ENCODE results near the gene SLIRP.
A peak's percentile ranks its signal among the peaks of the same experiment; 100 is the strongest.
"Not testable (repeated sequence)": the region's sequence is repeated elsewhere in the genome, so short reads cannot be mapped to it uniquely, and the experiment has no call there.

Gene SLIRP

GRCh38 chr14:77746064-77746702 is 38.3 kb downstream of the SLIRP start:
- DNase-seq (ENCODE audit: low read depth) = no peak

GRCh38 chr14:77747425-77747824 is 39.5 kb downstream of the SLIRP start:
- not testable (repeated sequence) for DNase-seq (ENCODE audit: low read depth)

DNA sequence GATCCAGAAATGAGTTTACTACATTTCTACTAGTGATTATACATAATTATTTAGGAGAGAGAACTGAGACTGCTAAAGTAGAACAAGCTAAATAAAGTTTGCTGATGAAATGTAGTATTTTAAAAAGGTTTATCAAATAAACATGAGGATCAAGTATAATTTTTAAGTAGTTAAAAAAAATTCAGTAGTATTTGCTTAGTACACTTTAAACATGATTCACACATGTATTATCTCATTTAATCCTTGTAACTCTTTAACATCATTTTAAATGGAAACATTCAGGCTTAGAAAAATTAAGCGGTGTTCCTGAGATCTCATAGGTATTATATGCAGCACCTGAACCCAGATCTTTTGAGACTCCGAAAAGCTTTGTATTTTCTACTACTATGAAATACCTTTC is 44.4 kb downstream of the SLIRP start:
- no peak for DNase-seq (ENCODE audit: low read depth)

DNA sequence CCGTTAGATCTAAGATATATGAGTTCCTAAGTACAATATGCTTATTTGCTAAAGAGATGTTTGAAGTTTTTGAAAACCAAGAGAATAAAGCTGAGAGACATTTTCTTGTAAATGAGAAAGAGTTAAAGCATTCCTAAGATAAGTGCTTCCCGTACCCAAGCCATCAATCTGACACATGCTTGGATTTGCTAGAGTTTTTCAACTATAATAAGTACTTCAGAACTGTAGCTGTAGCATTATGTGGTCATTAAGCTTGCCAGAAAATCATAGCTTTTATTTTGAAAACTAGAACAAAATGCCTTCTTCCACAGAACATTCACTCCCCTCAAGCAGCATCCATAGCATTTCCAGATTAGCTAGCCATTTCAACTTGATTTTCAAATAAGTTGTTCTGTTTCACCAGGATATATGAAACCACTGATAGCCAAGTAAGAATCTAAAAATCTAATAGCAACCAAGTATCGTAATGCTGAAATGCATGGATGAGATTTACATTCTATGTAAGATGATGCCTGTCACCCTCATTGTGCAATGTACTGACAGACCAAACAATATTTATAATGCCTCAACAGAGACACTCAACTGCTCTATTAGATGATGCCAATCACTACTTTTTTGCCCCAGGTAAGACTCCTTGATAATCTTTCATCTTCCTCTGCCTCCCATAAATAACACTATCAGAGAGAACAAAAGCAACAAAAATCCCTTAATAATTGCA is 45.1 kb downstream of the SLIRP start:
- DNase-seq (ENCODE audit: low read depth) = no peak

- DNase-seq (ENCODE audit: low read depth) = peak; percentile 74
Observed at GRCh38 chr14:77760381-77761204, 52.7 kb downstream of the SLIRP start, which contains the start of gene SNW1. TSS of gene SNW1 (minus strand) at chr14:77761156. CDS start at chr14:77761127, 29 bp downstream.

DNA sequence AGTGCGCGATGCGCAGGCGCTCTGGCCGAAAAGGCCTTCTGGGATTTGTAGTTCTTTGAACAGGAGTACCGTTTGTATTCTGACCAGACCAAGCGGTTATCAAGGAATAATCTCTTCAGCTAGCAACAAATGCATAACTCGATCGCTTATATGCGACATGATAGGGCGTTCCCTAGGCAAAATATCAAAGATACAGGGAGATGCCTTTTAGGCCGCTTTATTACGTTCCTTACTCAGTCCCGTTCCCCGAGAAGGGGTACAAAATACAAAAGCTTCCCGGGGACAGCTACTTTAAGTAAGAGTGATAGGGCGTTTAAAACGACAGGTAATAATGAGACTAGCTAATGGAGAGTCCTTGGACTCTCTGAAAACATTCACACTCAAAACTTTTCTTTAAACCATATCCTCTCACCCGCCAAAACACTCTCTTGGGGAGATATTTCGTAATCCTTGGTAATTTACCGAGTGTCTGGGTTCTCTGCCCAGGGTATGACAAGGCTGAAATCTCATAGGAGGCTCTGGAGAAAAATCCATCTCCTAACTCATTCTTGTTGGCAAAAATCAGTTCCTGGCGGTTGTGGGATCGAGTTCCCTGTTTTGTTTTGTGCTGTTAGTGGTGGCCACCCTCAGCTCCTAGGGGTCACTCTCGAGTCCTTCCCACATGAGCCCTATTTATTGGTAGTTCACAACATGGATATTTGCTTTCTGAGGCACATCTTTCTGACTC is 53.5 kb downstream of the SLIRP start:
- no peak for DNase-seq (ENCODE audit: low read depth)

DNA sequence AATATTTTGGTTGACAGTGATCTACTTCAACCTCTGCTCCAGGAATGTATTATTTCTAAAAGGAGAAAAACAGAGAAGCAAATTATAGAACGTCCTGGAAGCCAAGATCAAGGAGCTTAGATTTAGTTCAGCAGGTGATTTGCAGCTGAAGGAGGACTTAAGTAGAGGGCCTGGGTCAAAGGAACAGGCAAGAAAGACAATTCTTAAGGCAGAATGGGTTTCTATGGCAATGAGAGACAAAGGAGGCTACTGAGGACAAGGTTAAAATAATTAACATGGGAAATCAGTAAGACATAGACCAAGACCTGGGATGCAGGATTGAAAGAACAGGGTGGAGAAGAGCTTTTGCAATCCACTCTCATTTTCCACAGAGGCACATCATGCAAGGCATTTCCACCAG is 55.4 kb downstream of the SLIRP start:
- DNase-seq (ENCODE audit: low read depth) = no peak

DNA sequence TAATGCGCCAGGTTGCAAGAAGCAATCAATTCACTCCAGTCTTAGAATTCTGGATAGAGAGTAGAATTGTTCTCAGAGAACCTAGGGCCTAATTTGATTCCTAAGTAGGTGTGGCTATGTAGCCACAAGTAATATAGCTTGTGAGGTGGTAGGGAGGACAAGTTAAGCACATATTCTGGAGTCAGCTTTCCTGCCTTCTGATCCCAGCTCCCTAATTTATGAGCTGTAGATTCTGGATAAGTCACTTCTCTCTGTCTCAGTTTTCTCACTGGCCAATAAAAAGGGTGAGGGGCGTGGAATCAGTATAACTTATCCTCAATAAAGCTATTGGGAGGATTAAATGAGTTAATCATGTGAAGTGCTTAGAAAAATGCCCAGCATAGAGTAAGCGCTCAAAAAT is 56.1 kb downstream of the SLIRP start:
- no peak for DNase-seq (ENCODE audit: low read depth)

Measured in stimulated activated CD8-positive, alpha-beta memory T cell treated with anti-CD3 and anti-CD28 coated beads, Interleukin-7, amount 100 ng/mL, for 24 hours (primary cell).